Ovary (tissue), 9 donors: ENCODE results near the gene LRFN4. TPM values are rescaled to one million over a fixed set of nuclear protein-coding genes. Genes with fewer than 3 reads are reported as not detected.

Source experiments
- DNase-seq, 5 donors: peaks; one replicate each; pipeline ENCODE4 v3.0.0-alpha.2; 2019 to 2020
- H3K27ac ChIP-seq, 2 donors: fragments of 200-600 bp; one replicate each; pipeline versions ENCODE4 v1.5.1 to v1.8.0; 2019 to 2022
- H3K27me3 ChIP-seq: fragments of 200-600 bp; one replicate; pipeline ENCODE4 v1.8.0; 2022
- H3K36me3 ChIP-seq: fragments of 200-600 bp; sonication (generic); one replicate; pipeline ENCODE4 v1.5.1; 2019
- H3K4me1 ChIP-seq: one replicate; pipeline ENCODE4 v1.8.1; 2013; ENCODE audit warnings: mild to moderate bottlenecking, moderate library complexity; ENCODE audit not compliant: insufficient read depth
- H3K4me3 ChIP-seq: fragments of 200-600 bp; sonication (generic); one replicate; pipeline ENCODE4 v1.5.1; 2017
- H3K9me3 ChIP-seq, 2 donors: fragments of 200-600 bp in 1 of 2; sonication (generic) in 1 of 2; one replicate each; pipeline versions ENCODE4 v1.5.1 to v1.8.1; 2013 to 2019; ENCODE audit warnings: mild to moderate bottlenecking in 1 of 2, moderate library complexity in 1 of 2
- EP300 ChIP-seq: sonication (generic); formaldehyde crosslinking; IDR thresholded peaks from one replicate; pipeline ENCODE4 v1.6.1; 2017; ENCODE audit warnings: antibody characterized with exemption
- POLR2A ChIP-seq: fragments of 450-650 bp; IDR thresholded peaks from one replicate; pipeline ENCODE4 v1.6.1; 2017; ENCODE audit warnings: antibody characterized with exemption, mild to moderate bottlenecking, moderate library complexity
- WGBS, 3 donors: extraction: QIAGEN DNeasy Blood & Tissue Kit in 1 of 3; methylation state at CpG; one replicate each; pipeline versions ENCODE4 v1.1.5 to v1.1.7; 2013 to 2017; 5-methylcytosine and 5-hydroxymethylcytosine counted together
- intact Hi-C, 4 donors: fragments of 100-400 bp; cut with DNase I; formaldehyde crosslinking; loops; one replicate each; pipeline versions ENCODE4 v1.11.0 to v1.15.1; 2022 to 2023
- polyA plus RNA-seq, 2 donors: library from polyadenylated mRNA; stranded (reverse); fragments of 200-250 nt in 1 of 2; fragments of 350-450 nt in 1 of 2; fragmentation: Illumina TruSeq in 1 of 2; extraction: RNeasy Lipid Tissue Mini Kit (QIAGEN cat#74804) in 1 of 2; gene quantifications; one replicate each; pipeline ENCODE4 v1.2.3, GENCODE V29; 2013 to 2014
- total RNA-seq, 7 donors: library from RNA; depleted of rRNA in 2 of 7; stranded (reverse); fragments of >200 nt in 2 of 7; fragmentation: NEBNext Ultra II Directional in 3 of 7; extraction: Animal tissue kit (Norgen Biotek cat#: 25700) in 3 of 7; gene quantifications; one replicate each; pipeline versions ENCODE4 v1.1.0 to v1.2.4, GENCODE V29; 2016 to 2023
- TF ChIP-seq, protein P1 (sequence below), 3 donors: fragments of 450-650 bp in 2 of 3; fragments of 200-600 bp in 1 of 3; IDR thresholded peaks; one replicate each; pipeline versions ENCODE4 v1.5.1 to v1.8.0; 2016 to 2022; ENCODE audit warnings: antibody characterized with exemption in 3 of 3, mild to moderate bottlenecking in 1 of 3
- donor health status: DM: no; HTN: no; CAD: no; lungs with moderate emphysema.
- donor health status: DM: no; HTN: no; CAD: no.
- donor health status: Bipolar disorder and iron deficiency.
- donor health status: DM: yes; HTN: yes; CAD: no.
- donor health status: DM: no; HTN: no; CAD: no.
- donor health status: DM: yes; HTN: yes; CAD: no.

LRFN4 gene
- total and polyA plus RNA-seq, 9 donors, result 1.3 to 18.1 (median 9.3) TPM; not detected in 1

DNA sequence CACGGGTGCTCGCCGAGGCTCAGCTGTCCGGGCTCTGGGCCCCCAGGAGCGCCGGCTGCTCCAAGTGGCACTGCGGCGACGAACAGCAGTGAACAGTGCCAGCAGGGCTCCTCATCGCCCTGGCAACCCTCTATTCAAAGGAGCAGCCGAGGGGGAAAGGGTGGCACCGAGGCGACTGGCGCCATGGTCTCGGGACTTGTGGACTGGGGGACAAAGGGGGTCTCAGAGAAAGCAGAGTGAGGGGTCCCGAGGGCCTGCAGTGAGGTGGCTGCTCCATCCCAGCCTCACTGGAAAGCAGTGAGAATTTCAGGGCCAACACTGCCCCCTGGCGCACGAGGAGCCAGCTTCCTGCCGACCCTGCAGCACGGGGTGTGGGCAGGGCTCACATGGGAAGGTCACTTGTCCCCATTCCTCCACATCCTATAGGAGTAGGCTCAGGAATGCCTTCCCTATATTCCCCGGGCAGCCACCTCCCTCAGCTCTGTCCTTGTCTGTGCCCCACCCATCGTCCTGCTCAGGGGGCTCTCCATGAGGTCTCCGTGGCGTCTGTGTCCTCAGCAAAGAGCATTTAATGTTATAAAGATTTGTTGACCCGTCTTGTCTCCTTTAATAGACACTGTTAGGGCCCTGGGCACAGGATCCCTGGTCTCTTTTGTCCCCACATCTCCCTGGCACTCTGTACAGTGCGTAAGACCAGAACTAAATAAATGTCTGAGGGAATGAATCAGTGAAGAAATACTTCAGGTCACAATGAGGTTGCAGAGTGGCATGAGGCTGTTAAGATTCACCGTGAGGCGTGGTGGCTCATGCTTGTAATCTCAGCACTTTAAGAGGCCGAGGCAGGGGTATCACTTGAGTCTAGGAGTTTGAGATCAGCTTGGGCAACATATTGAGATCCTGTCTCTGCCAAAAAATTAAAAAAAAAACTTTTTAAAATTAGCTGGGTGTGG lies 26.4 kb downstream of the LRFN4 start:
- Histone ChIP-seq H3K9me3 (no peaks in the 10 kb centered on the region), H3K27ac (no peak overlapping the region), H3K27me3 (no peaks in the 10 kb centered on the region), H3K4me1 (peaks cover 7% of the 10 kb centered on the region), H3K4me3 (no peak overlapping the region), H3K36me3 (no peaks in the 10 kb centered on the region)
- DNase-seq, result peak in 1 of 5 donors; percentile 42
- TF ChIP-seq, protein P1, sequence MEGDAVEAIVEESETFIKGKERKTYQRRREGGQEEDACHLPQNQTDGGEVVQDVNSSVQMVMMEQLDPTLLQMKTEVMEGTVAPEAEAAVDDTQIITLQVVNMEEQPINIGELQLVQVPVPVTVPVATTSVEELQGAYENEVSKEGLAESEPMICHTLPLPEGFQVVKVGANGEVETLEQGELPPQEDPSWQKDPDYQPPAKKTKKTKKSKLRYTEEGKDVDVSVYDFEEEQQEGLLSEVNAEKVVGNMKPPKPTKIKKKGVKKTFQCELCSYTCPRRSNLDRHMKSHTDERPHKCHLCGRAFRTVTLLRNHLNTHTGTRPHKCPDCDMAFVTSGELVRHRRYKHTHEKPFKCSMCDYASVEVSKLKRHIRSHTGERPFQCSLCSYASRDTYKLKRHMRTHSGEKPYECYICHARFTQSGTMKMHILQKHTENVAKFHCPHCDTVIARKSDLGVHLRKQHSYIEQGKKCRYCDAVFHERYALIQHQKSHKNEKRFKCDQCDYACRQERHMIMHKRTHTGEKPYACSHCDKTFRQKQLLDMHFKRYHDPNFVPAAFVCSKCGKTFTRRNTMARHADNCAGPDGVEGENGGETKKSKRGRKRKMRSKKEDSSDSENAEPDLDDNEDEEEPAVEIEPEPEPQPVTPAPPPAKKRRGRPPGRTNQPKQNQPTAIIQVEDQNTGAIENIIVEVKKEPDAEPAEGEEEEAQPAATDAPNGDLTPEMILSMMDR (IDR thresholded peaks at IDR 0.05), result no peak
- no peak for TF ChIP-seq EP300
- TF ChIP-seq POLR2A, result no peak
- intact Hi-C loops, result no loop called here
- WGBS, 3 donors, result 61 to 71% (median 66%) methylated on average over 29 of the region's 29 CpGs

DNA sequence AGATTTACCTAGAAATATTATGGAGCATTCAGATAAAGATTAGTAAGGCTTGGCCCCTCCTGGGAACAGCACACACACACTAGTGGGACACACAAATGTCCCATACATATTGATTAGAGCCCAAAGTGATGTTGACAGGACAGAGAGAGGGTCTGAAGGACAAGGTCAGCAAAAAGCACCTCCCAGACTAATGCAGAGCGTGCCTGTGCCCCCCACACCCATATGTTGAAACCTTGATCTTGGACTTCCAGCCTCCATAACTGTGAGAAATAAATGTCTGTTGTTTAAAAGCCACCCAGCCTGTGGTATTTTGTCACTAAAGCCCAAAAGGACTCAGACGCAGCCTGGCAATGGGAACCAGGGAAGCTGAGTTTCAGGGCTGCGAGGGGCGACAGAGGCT lies 27.6 kb downstream of the LRFN4 start:
- TF ChIP-seq EP300 (no peak), POLR2A (no peak)
- intact Hi-C loops, result no loop called here
- no peak for DNase-seq
- no peak overlapping the region for H3K4me3 ChIP-seq
- no peaks in the 10 kb centered on the region for H3K27me3 ChIP-seq
- WGBS, 3 donors, result 95 to 97% (median 97%) methylated on average over 4 of the region's 4 CpGs
- H3K4me1 ChIP-seq, result peaks cover 7% of the 10 kb centered on the region
- no peaks in the 10 kb centered on the region for H3K9me3 ChIP-seq
- no peaks in the 10 kb centered on the region for H3K36me3 ChIP-seq
- H3K27ac ChIP-seq, result no peak overlapping the region

DNA sequence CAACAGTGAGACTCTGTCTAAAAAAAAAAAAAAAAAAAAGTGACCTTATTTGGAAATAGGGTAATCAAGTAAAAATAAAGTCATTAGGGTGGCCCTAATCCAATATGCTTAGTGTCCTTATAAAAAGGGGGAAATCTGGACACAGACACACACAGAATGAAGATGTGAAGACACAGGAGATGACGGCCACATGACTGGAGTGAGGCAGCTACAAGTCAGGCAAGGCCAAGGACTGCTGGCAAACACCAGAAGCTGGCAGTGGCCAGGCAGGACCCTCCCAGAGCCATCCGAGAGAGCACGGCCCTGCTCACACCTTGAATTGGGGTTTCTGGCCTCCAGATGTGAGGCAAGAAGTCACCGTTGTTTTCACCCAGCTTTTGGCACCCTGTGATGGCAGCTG lies 28.6 kb downstream of the LRFN4 start:
- Histone ChIP-seq H3K9me3 (no peaks in the 10 kb centered on the region), H3K36me3 (no peaks in the 10 kb centered on the region), H3K4me1 (peaks cover 7% of the 10 kb centered on the region), H3K4me3 (no peak overlapping the region), H3K27me3 (no peaks in the 10 kb centered on the region), H3K27ac (no peak overlapping the region)
- 76 to 85% (median 77%) methylated on average over 4 of the region's 4 CpGs for WGBS, 3 donors
- intact Hi-C loops, result no loop called here
- DNase-seq, result no peak
- TF ChIP-seq, protein P1 (IDR thresholded peaks at IDR 0.05), result no peak
- TF ChIP-seq EP300, result no peak
- no peak for TF ChIP-seq POLR2A

DNA sequence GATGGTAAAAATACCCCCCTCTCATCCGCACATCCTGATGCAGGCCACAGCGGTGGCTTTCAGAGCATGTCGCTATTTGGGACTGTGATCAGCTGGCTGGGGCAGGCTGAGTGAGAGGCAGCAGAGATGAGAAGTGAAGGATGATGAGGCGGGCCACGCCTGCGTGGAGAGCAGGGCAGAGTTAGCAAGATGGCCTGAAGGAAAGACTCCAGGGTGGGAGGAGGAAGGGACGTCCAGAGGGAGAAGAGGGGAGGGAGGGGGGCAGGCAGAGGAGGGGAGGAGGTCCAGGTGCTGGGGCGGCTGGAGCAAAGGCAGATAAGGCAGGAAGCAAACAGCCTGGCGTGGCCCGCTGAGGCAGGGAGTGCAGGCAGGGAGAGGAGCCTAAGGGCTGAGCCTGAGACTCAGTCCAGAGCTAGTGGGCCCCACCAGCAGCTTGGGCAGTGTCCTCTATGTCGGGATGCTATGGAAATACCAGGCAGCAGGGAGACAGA lies 29.1 kb downstream of the LRFN4 start:
- DNase-seq, result no peak

More for the DNA sequence above, 29.1 kb downstream of the LRFN4 start:
- 59 to 63% (median 62%) methylated on average over 11 of the region's 11 CpGs for WGBS, 3 donors
- H3K4me3 ChIP-seq, result no peak overlapping the region
- TF ChIP-seq POLR2A, result no peak
- TF ChIP-seq, protein P1 (IDR thresholded peaks at IDR 0.05), result no peak
- no peak for TF ChIP-seq EP300
- no peaks in the 10 kb centered on the region for H3K36me3 ChIP-seq
- no peaks in the 10 kb centered on the region for H3K27me3 ChIP-seq
- H3K4me1 ChIP-seq, result peaks cover 7% of the 10 kb centered on the region
- intact Hi-C loops, result no loop called here
- no peaks in the 10 kb centered on the region for H3K9me3 ChIP-seq
- no peak overlapping the region for H3K27ac ChIP-seq
